Adrenal gland (tissue), 5 donors: ENCODE measurements around the gene LHX4.

Experiments
- CTCF ChIP-seq, 6 experiments: fragments of 450-650 bp in 4 of 6; fragments of 200-600 bp in 2 of 6; sonication (generic) in 1 of 6; IDR thresholded peaks; 1 replicate in 5 of 6; 2 replicates in 1 of 6; pipeline versions ENCODE4 v1.5.1 to v1.8.0; 2016 to 2021; ENCODE audit warnings: antibody characterized with exemption in 6 of 6, mild to moderate bottlenecking in 2 of 6, moderate library complexity in 1 of 6
- POLR2A ChIP-seq, 2 donors: fragments of 450-650 bp; IDR thresholded peaks; one replicate each; pipeline ENCODE4 v1.6.1; 2017; ENCODE audit warnings: antibody characterized with exemption in 2 of 2, mild to moderate bottlenecking in 2 of 2, moderate library complexity in 1 of 2
- donor health status: DM: no; HTN: no; CAD: no.

- TF ChIP-seq CTCF (IDR thresholded peaks at IDR 0.05) (no peak), POLR2A (IDR thresholded peaks at IDR 0.05) (no peak)
Observed at GRCh38 chr1:180266275-180267210, 36.5 kb downstream of the LHX4 start.
